ENCODE data around the gene RANBP3L. TPM values are rescaled to one million over a fixed set of nuclear protein-coding genes. Genes with fewer than 3 reads are reported as not detected.

Gene RANBP3L
- total RNA-seq, 3 donors from 2014 or later: 0.29 to 2.8 TPM; not detected in 1

GRCh38 chr5:36243653-36244052, 58.0 kb downstream of the RANBP3L start:
- Histone ChIP-seq H3K9me3 (no peaks in the 10 kb centered on the region), H3K36me3 (ENCODE audit: low read depth) (peaks cover 4% of the 10 kb centered on the region), H3K4me1 (ENCODE audit: low read depth) (peaks cover 13% of the 10 kb centered on the region), H3K4me3 (no peak overlapping the region)
- intact Hi-C loops (cut with DNase I, micrococcal nuclease): no loop called here
- DNase-seq (no peak), ATAC-seq (no peak)
- no peak for TF ChIP-seq CTCF (IDR thresholded peaks at IDR 0.05)

- TF ChIP-seq CTCF (IDR thresholded peaks at IDR 0.05): no peak
- Histone ChIP-seq H3K4me3 (peak overlapping the region; percentile 81), H3K9me3 (no peaks in the 10 kb centered on the region), H3K36me3 (ENCODE audit: low read depth) (peaks cover 4% of the 10 kb centered on the region), H3K4me1 (ENCODE audit: low read depth) (peaks cover 13% of the 10 kb centered on the region)
- no peak for ATAC-seq
- intact Hi-C loops (cut with DNase I, micrococcal nuclease): no loop called here
- DNase-seq: peak in 2 of 3 donors; percentile 23 to 43
Measured at GRCh38 chr5:36242534-36243485, 58.9 kb downstream of the RANBP3L start.

- intact Hi-C loops (cut with DNase I, micrococcal nuclease): no loop called here
- H3K9me3 ChIP-seq: no peaks in the 10 kb centered on the region
- peak; percentile 68 for TF ChIP-seq CTCF (IDR thresholded peaks at IDR 0.05)
Measured at GRCh38 chr5:36241631-36242533, 59.8 kb downstream of the RANBP3L start, which contains the start of gene NADK2. Gene NADK2 (minus strand): TSS chr5:36241925. CDS start chr5:36241798, 127 bp downstream.

GRCh38 chr5:36240779-36241630, 60.7 kb downstream of the RANBP3L start:
- Histone ChIP-seq H3K9me3 (no peaks in the 10 kb centered on the region), H3K36me3 (ENCODE audit: low read depth) (peaks cover 4% of the 10 kb centered on the region), H3K4me3 (peak overlapping the region; percentile 81), H3K4me1 (ENCODE audit: low read depth) (peaks cover 13% of the 10 kb centered on the region)
- ATAC-seq (peak; percentile 51), DNase-seq (peak; percentile 69 to 74 (median 73))
- intact Hi-C loops (cut with DNase I, micrococcal nuclease): no loop called here
- TF ChIP-seq CTCF (IDR thresholded peaks at IDR 0.05): no peak

More at GRCh38 chr5:36241631-36242533, 59.8 kb downstream of the RANBP3L start, which contains the start of gene NADK2:
- ATAC-seq (peak; percentile 93), DNase-seq (peak; percentile 95 to 97 (median 96))
- Histone ChIP-seq H3K4me3 (peak within 1 kb of the TSS; percentile 81), H3K4me1 (ENCODE audit: low read depth) (peaks cover 13% of the 10 kb centered on the region), H3K36me3 (ENCODE audit: low read depth) (peaks cover 4% of the 10 kb centered on the region)

Data from mucosa of descending colon (tissue), 3 donors.